ENCODE data around the gene SGPP2.

GRCh38 chr2:222465746-222466145 lies 41.4 kb downstream of the SGPP2 start:
- TF ChIP-seq CTCF (conservative IDR thresholded peaks at IDR 0.05; ENCODE audit: low read length) (no peak), EZH2phosphoT487 (IDR thresholded peaks at IDR 0.05; ENCODE audit: borderline replicate concordance, low read depth, low read length) (no peak)
